ENCODE results near the gene TEDC2. TPM values are rescaled to one million over a fixed set of nuclear protein-coding genes. Genes with fewer than 3 reads are reported as not detected.

The TEDC2 gene
- total and polyA plus RNA-seq, 9 of the 15 experiments (the other 6 are each of a cell fraction or from before 2014, with no cell fraction given): 0.75 to 57.0 (median 17.6) TPM

DNA sequence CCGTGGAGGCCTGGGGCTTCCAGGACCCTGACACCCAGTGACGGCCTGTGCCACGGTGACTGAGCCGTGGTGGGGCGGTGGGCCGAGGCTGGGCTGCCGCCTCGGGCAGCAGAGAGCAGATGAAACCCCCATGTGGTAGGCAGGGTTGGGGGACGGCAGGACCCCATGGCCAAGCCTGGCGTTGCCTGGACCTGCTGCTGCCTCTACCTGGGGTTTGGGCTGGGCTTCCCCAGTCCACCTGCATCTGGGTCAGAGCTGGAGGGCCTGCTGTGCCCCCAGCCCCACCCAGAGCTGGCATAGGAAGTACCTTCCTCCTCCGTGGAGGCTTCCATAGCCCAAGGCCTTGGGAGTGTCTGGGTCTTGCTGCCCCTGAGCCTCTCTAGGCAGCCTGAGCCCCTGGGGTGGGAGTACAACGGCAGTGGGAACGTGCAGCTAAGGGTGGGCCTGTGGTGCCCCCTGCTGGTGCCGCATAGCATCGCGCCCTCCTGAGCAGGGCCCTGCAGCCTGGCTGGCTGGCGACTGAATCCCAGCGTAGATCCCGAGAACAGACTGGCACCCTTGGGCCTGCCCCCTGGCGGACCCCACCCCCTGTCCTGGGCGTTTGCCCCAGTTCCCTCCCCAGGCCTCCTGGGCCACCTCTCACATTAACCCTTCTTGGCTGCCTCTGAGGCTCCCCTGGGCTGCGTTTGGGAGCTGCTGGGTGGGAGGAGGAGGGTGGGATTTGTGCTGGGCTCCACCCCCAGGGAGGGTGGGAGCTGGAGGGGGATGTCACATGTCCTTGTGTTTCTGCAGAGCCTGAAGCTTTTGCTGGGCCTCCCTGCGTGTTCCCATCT, 41.2 kb downstream of the TEDC2 start:
- Histone ChIP-seq H3K4me2 (ENCODE audit: insufficient read depth, low read length) (no peak overlapping the region), H4K20me1 (replicated peaks; ENCODE audit: control insufficient read depth, insufficient read depth, low read length) (peaks cover 9% of the 10 kb centered on the region), H3K9me1 (ENCODE audit: control insufficient read depth, insufficient read depth, low read length) (no peaks in the 10 kb centered on the region), H3K4me1 (replicated peaks in 1 of 2; ENCODE audit: control insufficient read depth in 2 of 2, insufficient read depth in 2 of 2, low read length in 2 of 2) (peaks cover 17 to 70% of the 10 kb centered on the region in 2 experiments), H3K27me3 (ENCODE audit: control insufficient read depth in 2 of 2, insufficient read depth in 2 of 2, low read length in 2 of 2) (no peaks in the 10 kb centered on the region), H3K27ac (ENCODE audit: extremely low read depth, low read depth, low read length) (no peak overlapping the region), H3K9ac (ENCODE audit: insufficient read depth in 1 of 2, low read depth in 2 of 2, low read length in 2 of 2) (peak overlapping the region in 1 of 2 experiments; percentile 82; a peak in 2 of 4 replicates), H3K79me2 (ENCODE audit: control insufficient read depth, insufficient read depth, low read length) (peaks cover 19% of the 10 kb centered on the region), H3K36me3 (ENCODE audit: control insufficient read depth, insufficient read depth, low read length) (peaks cover 63% of the 10 kb centered on the region; the same call in 2 of the 3 replicates), H3K9me3 (replicated peaks; ENCODE audit: control insufficient read depth, insufficient read depth, low read depth, low read length) (no peaks in the 10 kb centered on the region), H2AFZ (ENCODE audit: low read depth, low read length) (no peak overlapping the region), H3K4me3 (no peak overlapping the region)
- DNase-seq (ENCODE audit: extremely low read depth in 1 of 4, low spot score in 3 of 4): peak; percentile 81 to 85 (median 84)
- intact Hi-C loops (cut with micrococcal nuclease) (loop anchor here (1.0 to 10.0 kb wide), 4 partner anchors 34 to 205 kb away; partner anchors contain the start of genes ABCA3 and CCNF), in situ Hi-C loops (cut with MboI) (no loop called here)
- peak; percentile 94 for ATAC-seq
- no TSS peak for BruUV-seq (replicated peaks)
- CTCF ChIA-PET (ENCODE audit: low intra/inter-chr PET ratio): interaction anchor here (0.6 to 3.5 kb wide), 10 partner anchors 9 to 497 kb away, joined by 3 to 17 read pairs (median 3); partner anchors contain the start of genes ABCA3, CCNF and TBC1D24
- 39% methylated on average over 22 of the region's 23 CpGs for WGBS (ENCODE audit: insufficient coverage, low coverage, missing lambda C conversion rate)
- peak; percentile 88 for FAIRE-seq
- POLR2A ChIA-PET: interaction anchor here (0.5 to 1.2 kb wide), 14 partner anchors 9 to 346 kb away, joined by 3 to 4 read pairs (median 3); partner anchors contain the start of gene TRAF7
- TF ChIP-seq, protein P1, sequence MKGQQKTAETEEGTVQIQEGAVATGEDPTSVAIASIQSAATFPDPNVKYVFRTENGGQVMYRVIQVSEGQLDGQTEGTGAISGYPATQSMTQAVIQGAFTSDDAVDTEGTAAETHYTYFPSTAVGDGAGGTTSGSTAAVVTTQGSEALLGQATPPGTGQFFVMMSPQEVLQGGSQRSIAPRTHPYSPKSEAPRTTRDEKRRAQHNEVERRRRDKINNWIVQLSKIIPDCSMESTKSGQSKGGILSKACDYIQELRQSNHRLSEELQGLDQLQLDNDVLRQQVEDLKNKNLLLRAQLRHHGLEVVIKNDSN (CRISPR knock-in tag; IDR thresholded peaks at IDR 0.05): peak; percentile 41; the same call in 1 of the 2 replicates
- TF ChIP-seq, protein P2, sequence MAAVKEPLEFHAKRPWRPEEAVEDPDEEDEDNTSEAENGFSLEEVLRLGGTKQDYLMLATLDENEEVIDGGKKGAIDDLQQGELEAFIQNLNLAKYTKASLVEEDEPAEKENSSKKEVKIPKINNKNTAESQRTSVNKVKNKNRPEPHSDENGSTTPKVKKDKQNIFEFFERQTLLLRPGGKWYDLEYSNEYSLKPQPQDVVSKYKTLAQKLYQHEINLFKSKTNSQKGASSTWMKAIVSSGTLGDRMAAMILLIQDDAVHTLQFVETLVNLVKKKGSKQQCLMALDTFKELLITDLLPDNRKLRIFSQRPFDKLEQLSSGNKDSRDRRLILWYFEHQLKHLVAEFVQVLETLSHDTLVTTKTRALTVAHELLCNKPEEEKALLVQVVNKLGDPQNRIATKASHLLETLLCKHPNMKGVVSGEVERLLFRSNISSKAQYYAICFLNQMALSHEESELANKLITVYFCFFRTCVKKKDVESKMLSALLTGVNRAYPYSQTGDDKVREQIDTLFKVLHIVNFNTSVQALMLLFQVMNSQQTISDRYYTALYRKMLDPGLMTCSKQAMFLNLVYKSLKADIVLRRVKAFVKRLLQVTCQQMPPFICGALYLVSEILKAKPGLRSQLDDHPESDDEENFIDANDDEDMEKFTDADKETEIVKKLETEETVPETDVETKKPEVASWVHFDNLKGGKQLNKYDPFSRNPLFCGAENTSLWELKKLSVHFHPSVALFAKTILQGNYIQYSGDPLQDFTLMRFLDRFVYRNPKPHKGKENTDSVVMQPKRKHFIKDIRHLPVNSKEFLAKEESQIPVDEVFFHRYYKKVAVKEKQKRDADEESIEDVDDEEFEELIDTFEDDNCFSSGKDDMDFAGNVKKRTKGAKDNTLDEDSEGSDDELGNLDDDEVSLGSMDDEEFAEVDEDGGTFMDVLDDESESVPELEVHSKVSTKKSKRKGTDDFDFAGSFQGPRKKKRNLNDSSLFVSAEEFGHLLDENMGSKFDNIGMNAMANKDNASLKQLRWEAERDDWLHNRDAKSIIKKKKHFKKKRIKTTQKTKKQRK (IDR thresholded peaks at IDR 0.05; ENCODE audit: borderline replicate concordance, low read depth, low read length): no peak
- TF ChIP-seq, protein P3, sequence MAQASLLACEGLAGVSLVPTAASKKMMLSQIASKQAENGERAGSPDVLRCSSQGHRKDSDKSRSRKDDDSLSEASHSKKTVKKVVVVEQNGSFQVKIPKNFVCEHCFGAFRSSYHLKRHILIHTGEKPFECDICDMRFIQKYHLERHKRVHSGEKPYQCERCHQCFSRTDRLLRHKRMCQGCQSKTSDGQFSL (CRISPR knock-in tag; IDR thresholded peaks at IDR 0.05): peak; percentile 72
- TF ChIP-seq, protein P3 (tag; IDR thresholded peaks at IDR 0.05): no peak
- TF ChIP-seq, protein P4, sequence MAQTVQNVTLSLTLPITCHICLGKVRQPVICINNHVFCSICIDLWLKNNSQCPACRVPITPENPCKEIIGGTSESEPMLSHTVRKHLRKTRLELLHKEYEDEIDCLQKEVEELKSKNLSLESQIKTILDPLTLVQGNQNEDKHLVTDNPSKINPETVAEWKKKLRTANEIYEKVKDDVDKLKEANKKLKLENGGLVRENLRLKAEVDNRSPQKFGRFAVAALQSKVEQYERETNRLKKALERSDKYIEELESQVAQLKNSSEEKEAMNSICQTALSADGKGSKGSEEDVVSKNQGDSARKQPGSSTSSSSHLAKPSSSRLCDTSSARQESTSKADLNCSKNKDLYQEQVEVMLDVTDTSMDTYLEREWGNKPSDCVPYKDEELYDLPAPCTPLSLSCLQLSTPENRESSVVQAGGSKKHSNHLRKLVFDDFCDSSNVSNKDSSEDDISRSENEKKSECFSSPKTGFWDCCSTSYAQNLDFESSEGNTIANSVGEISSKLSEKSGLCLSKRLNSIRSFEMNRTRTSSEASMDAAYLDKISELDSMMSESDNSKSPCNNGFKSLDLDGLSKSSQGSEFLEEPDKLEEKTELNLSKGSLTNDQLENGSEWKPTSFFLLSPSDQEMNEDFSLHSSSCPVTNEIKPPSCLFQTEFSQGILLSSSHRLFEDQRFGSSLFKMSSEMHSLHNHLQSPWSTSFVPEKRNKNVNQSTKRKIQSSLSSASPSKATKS (CRISPR knock-in tag; IDR thresholded peaks at IDR 0.05): no peak
- TF ChIP-seq CBFA2T2 (conservative IDR thresholded peaks at IDR 0.05): no peak
- TF ChIP-seq, protein P5, sequence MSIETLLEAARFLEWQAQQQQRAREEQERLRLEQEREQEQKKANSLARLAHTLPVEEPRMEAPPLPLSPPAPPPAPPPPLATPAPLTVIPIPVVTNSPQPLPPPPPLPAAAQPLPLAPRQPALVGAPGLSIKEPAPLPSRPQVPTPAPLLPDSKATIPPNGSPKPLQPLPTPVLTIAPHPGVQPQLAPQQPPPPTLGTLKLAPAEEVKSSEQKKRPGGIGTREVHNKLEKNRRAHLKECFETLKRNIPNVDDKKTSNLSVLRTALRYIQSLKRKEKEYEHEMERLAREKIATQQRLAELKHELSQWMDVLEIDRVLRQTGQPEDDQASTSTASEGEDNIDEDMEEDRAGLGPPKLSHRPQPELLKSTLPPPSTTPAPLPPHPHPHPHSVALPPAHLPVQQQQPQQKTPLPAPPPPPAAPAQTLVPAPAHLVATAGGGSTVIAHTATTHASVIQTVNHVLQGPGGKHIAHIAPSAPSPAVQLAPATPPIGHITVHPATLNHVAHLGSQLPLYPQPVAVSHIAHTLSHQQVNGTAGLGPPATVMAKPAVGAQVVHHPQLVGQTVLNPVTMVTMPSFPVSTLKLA (conservative IDR thresholded peaks at IDR 0.05): peak in 1 of 2 experiments; percentile 61; a peak in 2 of 4 replicates
- peak; percentile 67; the same call in 1 of the 2 replicates for TF ChIP-seq RB1 (IDR thresholded peaks at IDR 0.05; ENCODE audit: low read depth)
- 0 out of 2 replicates have a peak, but pooled peaks have one; percentile 33 for TF ChIP-seq SMAD4 (CRISPR knock-in tag; conservative IDR thresholded peaks at IDR 0.05)
- TF ChIP-seq NFIC (IDR thresholded peaks at IDR 0.05): no peak

Data from K562 (cell line).